ENCODE data around the gene TTLL4.

DNA sequence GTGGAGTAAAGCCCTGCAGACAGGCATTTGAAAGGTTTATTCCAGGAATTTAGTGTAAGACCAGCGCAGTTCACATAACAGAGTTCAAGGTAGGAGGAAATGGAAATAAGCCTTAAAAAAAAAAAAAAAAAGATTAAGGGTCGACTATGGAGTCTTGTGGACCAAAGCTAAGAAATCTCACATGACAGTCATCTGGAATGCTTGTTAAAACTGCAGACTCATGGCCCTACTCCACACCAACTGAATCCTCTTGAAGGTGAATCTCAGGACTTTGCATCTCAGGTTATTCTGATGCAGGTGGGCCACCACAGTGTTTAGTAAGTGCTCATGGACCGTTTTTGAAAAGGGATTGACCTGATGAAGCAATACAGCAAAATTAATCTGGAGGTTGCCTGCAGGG, 8.8 kb downstream of the TTLL4 start:
- TF ChIP-seq, protein P1, sequence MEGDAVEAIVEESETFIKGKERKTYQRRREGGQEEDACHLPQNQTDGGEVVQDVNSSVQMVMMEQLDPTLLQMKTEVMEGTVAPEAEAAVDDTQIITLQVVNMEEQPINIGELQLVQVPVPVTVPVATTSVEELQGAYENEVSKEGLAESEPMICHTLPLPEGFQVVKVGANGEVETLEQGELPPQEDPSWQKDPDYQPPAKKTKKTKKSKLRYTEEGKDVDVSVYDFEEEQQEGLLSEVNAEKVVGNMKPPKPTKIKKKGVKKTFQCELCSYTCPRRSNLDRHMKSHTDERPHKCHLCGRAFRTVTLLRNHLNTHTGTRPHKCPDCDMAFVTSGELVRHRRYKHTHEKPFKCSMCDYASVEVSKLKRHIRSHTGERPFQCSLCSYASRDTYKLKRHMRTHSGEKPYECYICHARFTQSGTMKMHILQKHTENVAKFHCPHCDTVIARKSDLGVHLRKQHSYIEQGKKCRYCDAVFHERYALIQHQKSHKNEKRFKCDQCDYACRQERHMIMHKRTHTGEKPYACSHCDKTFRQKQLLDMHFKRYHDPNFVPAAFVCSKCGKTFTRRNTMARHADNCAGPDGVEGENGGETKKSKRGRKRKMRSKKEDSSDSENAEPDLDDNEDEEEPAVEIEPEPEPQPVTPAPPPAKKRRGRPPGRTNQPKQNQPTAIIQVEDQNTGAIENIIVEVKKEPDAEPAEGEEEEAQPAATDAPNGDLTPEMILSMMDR (IDR thresholded peaks at IDR 0.05; ENCODE audit: low read length) = no peak
- no peak for TF ChIP-seq EZH2 (IDR thresholded peaks at IDR 0.05; ENCODE audit: borderline replicate concordance, low read length)
